ENCODE results near the gene CSTB. TPM values are rescaled to one million over a fixed set of nuclear protein-coding genes. Genes with fewer than 3 reads are reported as not detected.
A peak's percentile ranks its signal among the peaks of the same experiment; 100 is the strongest.

CSTB gene
- total RNA-seq, 1 experiment from 2014 or later: 14.9 TPM

- no peak overlapping the region for H3K4me3 ChIP-seq
- peaks cover 8% of the 10 kb centered on the region for H3K4me1 ChIP-seq (replicated peaks)
- H3K27me3 ChIP-seq (replicated peaks): no peaks in the 10 kb centered on the region
- no peaks in the 10 kb centered on the region for H3K9me3 ChIP-seq (replicated peaks)
- H3K36me3 ChIP-seq: peaks cover 37% of the 10 kb centered on the region
- H3K27ac ChIP-seq: no peak overlapping the region
- DNase-seq (ENCODE audit: low read depth in 1 of 2, low spot score in 2 of 2): no peak
These were observed 40.6 kb downstream of the CSTB start for GRCh38 chr21:43735236-43736091.

GRCh38 chr21:43734928-43735229, 41.2 kb downstream of the CSTB start:
- no peak overlapping the region for H3K27ac ChIP-seq
- H3K9me3 ChIP-seq (replicated peaks): no peaks in the 10 kb centered on the region
- no peak overlapping the region for H3K4me3 ChIP-seq
- peaks cover 37% of the 10 kb centered on the region for H3K36me3 ChIP-seq
- no peaks in the 10 kb centered on the region for H3K27me3 ChIP-seq (replicated peaks)
- DNase-seq (ENCODE audit: low read depth in 1 of 2, low spot score in 2 of 2): no peak
- peaks cover 9% of the 10 kb centered on the region for H3K4me1 ChIP-seq (replicated peaks)

DNA sequence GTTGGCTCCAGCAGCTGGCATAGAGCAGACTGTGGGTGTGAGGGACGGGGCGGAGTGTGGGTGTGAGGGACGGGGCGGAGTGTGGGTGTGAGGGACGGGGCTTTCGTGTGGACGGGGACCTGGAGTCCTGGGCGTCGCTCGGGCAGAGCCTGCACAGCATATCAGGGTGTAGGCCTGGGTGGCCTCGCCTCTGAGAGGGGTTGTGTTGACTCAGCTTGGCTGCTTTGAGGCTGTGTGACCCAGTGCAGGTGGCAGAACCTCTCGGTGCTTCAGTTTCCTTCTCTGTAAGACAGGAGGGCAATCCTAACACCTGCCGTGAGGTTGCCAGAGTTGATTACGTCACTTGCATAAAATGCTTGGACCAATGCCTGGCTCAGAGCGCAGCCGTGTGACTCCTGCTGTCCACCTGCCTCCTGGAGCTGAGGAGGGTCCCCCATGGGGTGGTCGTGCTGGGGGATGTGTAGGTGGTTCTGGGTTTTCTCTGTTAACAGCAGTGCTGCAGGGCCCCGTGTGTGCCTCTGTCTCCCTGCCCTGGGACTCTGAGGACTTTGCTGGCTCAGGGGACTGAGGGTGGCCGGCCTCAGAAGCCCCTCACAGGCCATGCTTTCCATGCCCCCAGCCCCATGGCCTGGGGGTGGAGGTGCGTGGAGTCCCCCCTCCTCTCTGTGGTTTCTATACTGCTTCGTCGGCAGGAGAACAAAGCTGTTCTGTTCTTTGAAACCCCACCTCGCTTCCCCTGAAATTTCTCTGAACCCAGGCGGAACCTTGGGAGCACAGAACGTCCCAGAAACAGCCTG, 41.8 kb downstream of the CSTB start:
- no peak for DNase-seq (ENCODE audit: low read depth in 1 of 2, low spot score in 2 of 2)
- H3K9me3 ChIP-seq (replicated peaks): no peaks in the 10 kb centered on the region
- no peaks in the 10 kb centered on the region for H3K27me3 ChIP-seq (replicated peaks)
- peaks cover 15% of the 10 kb centered on the region for H3K4me1 ChIP-seq (replicated peaks)
- no peak overlapping the region for H3K27ac ChIP-seq
- peaks cover 37% of the 10 kb centered on the region for H3K36me3 ChIP-seq
- no peak overlapping the region for H3K4me3 ChIP-seq

DNA sequence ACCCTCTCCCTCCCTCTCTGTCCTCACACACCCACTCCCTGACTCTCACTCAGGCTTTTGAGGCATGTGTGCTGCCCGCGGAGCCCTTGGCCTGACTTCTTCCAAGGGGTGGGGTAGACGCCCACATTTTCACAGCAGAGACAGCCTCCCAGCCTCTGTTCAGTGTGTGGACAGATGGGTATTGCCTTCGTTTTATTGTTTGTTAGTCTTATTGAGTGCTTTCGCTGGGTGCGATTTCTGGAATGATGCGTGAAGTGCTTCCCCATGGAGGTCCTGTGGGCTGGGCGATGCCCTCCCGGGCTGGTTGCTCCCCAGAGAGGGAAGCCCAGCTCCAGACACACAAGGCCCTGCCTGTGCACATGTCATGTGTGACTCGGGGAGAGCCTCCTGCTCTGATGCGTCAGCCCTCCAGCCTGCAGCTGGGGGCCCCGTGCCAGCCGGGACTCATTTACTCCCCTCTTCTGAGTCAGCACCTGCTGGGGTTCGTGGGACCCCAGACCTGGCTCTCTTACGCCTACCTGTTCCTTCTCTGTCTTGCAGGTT, 42.5 kb downstream of the CSTB start:
- DNase-seq (ENCODE audit: low read depth in 1 of 2, low spot score in 2 of 2): no peak
- Histone ChIP-seq H3K9me3 (replicated peaks) (no peaks in the 10 kb centered on the region), H3K27ac (no peak overlapping the region), H3K4me1 (replicated peaks) (peaks cover 19% of the 10 kb centered on the region), H3K4me3 (no peak overlapping the region), H3K27me3 (replicated peaks) (no peaks in the 10 kb centered on the region), H3K36me3 (peaks cover 37% of the 10 kb centered on the region)

DNA sequence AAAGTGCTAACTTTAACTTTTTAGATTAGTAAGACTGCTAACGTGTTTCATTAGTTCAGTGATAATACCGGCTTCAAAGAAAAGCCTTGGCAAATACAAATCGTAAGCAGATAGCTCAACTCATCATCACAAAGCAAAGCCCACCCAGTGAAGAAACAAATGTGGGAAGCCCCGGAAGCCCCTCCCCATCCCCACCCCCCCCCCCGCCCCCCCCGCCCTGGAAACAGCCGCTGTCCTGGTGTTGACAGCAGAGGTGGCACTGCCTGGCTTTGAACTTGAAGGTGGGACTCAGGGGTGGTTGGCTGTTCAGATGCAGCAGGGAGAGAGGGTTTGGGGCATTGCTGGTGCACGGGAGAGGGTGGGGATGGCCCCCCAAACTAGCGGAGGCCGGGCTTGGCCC, 43.0 kb downstream of the CSTB start:
- Histone ChIP-seq H3K4me3 (no peak overlapping the region), H3K4me1 (replicated peaks) (peaks cover 24% of the 10 kb centered on the region), H3K36me3 (peaks cover 37% of the 10 kb centered on the region), H3K9me3 (replicated peaks) (no peaks in the 10 kb centered on the region), H3K27me3 (replicated peaks) (no peaks in the 10 kb centered on the region), H3K27ac (no peak overlapping the region)
- no peak for DNase-seq (ENCODE audit: low read depth in 1 of 2, low spot score in 2 of 2)

DNA sequence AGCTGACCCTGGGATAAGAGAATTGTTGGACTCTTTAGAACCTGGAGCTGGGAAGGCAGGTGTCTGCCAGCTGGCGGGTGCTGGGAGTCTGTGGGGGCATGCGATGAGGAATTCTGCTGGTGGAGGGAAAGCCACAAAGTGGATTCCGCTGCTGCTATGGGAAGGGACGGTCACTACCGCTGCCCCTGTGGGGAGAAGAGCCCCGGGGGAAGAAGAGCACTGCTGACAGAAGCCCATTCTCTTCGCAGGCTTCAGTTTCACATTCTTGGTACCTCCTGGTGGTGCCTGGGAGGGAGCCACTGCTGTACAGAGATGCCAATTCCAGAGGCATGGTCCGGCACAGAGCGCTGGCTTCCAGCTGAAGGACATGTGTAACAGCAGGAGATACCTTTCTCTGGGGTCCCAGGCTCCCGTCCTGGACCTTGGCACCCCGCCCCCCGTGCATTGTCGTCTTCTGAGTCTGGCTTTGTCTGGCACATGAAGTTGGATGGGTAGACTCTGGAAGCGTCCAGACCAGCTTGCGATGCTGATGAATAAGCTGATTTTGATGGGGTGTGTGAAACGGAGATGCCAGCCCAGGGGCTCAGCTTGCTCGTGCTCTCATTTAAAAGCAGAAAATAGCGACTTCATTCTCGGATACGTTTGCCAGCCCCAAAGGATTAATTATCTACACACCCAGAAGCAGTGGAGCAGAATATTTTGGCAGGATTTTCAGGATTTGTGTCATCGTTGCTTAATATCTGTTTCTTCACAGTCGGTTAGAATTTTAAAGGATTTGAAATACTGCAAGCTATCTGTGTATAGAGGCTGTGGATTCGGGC, 44.0 kb downstream of the CSTB start:
- Histone ChIP-seq H3K36me3 (peaks cover 29% of the 10 kb centered on the region), H3K27me3 (replicated peaks) (no peaks in the 10 kb centered on the region), H3K9me3 (replicated peaks) (no peaks in the 10 kb centered on the region), H3K4me1 (replicated peaks) (peaks cover 30% of the 10 kb centered on the region), H3K27ac (no peak overlapping the region), H3K4me3 (no peak overlapping the region)
- no peak for DNase-seq (ENCODE audit: low read depth in 1 of 2, low spot score in 2 of 2)

- H3K36me3 ChIP-seq: peaks cover 26% of the 10 kb centered on the region
- no peak overlapping the region for H3K27ac ChIP-seq
- peaks cover 30% of the 10 kb centered on the region for H3K4me1 ChIP-seq (replicated peaks)
- H3K27me3 ChIP-seq (replicated peaks): no peaks in the 10 kb centered on the region
- no peak overlapping the region for H3K4me3 ChIP-seq
- H3K9me3 ChIP-seq (replicated peaks): no peaks in the 10 kb centered on the region
- no peak for DNase-seq (ENCODE audit: low read depth in 1 of 2, low spot score in 2 of 2)
These were observed 44.6 kb downstream of the CSTB start for GRCh38 chr21:43731476-43731875.

GRCh38 chr21:43728467-43729390, 47.4 kb downstream of the CSTB start:
- peak overlapping the region; percentile 47 for H3K27ac ChIP-seq
- H3K36me3 ChIP-seq: peaks cover 5% of the 10 kb centered on the region
- peak; percentile 96 to 97 for DNase-seq (ENCODE audit: low read depth in 1 of 2, low spot score in 2 of 2)
- no peaks in the 10 kb centered on the region for H3K9me3 ChIP-seq (replicated peaks)
- no peaks in the 10 kb centered on the region for H3K27me3 ChIP-seq (replicated peaks)
- peaks cover 22% of the 10 kb centered on the region for H3K4me1 ChIP-seq (replicated peaks)
- peak overlapping the region; percentile 49 for H3K4me3 ChIP-seq

GRCh38 chr21:43728154-43728466, 48.0 kb downstream of the CSTB start:
- Histone ChIP-seq H3K36me3 (peaks cover 9% of the 10 kb centered on the region), H3K27ac (peak overlapping the region; percentile 47), H3K27me3 (replicated peaks) (no peaks in the 10 kb centered on the region), H3K4me1 (replicated peaks) (peaks cover 22% of the 10 kb centered on the region), H3K4me3 (peak overlapping the region; percentile 49), H3K9me3 (replicated peaks) (no peaks in the 10 kb centered on the region)
- DNase-seq (ENCODE audit: low read depth in 1 of 2, low spot score in 2 of 2): no peak

DNA sequence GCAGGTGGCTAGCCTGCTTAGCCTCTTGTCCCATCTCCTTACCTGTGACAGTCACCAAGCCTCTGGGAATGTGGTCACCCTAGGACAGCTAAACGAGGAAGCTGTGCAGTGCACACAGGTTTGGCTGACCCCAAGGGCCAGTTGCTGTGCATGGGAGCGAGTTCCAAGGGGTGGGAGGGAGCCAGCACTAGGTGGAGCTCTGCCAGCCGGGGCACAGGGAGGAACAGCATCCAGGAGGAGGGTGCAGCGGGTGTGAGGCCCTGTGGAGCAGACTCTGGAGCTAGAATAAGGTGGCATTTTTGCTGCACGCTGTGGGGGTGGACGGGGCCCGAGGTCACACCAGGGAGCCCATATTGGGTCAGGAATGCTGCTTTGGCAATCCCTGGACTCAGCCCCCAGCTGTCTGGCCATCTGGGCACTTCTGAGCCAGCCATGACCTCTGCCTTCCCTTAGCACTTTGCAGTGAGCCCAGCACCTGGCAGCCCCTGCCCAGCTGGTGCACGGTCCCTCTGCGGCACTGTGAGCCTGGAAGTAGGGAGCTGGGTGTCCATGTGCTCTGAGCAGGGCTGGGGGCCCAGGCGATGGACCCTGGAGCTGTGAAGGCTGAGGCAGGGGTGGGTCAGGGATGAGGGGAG, 48.5 kb downstream of the CSTB start:
- no peak overlapping the region for H3K4me3 ChIP-seq
- H3K9me3 ChIP-seq (replicated peaks): no peaks in the 10 kb centered on the region
- H3K36me3 ChIP-seq: peaks cover 9% of the 10 kb centered on the region

GRCh38 chr21:43726686-43727518, 49.2 kb downstream of the CSTB start:
- Histone ChIP-seq H3K4me3 (no peak overlapping the region), H3K9me3 (replicated peaks) (no peaks in the 10 kb centered on the region), H3K27ac (no peak overlapping the region), H3K36me3 (peaks cover 11% of the 10 kb centered on the region), H3K27me3 (replicated peaks) (no peaks in the 10 kb centered on the region), H3K4me1 (replicated peaks) (peaks cover 22% of the 10 kb centered on the region)
- no peak for DNase-seq (ENCODE audit: low read depth in 1 of 2, low spot score in 2 of 2)

More for the DNA sequence above, 48.5 kb downstream of the CSTB start:
- peaks cover 22% of the 10 kb centered on the region for H3K4me1 ChIP-seq (replicated peaks)
- H3K27ac ChIP-seq: peak overlapping the region; percentile 47
- no peaks in the 10 kb centered on the region for H3K27me3 ChIP-seq (replicated peaks)
- DNase-seq (ENCODE audit: low read depth in 1 of 2, low spot score in 2 of 2): no peak

Measured in SJSA1 (cell line).